ENCODE measurements around the gene SH3PXD2A.
A peak's percentile ranks its signal among the peaks of the same experiment; 100 is the strongest.
"Not testable (repeated sequence)": the region's sequence is repeated elsewhere in the genome, so short reads cannot be mapped to it uniquely, and the experiment has no call there.

SH3PXD2A gene

DNA sequence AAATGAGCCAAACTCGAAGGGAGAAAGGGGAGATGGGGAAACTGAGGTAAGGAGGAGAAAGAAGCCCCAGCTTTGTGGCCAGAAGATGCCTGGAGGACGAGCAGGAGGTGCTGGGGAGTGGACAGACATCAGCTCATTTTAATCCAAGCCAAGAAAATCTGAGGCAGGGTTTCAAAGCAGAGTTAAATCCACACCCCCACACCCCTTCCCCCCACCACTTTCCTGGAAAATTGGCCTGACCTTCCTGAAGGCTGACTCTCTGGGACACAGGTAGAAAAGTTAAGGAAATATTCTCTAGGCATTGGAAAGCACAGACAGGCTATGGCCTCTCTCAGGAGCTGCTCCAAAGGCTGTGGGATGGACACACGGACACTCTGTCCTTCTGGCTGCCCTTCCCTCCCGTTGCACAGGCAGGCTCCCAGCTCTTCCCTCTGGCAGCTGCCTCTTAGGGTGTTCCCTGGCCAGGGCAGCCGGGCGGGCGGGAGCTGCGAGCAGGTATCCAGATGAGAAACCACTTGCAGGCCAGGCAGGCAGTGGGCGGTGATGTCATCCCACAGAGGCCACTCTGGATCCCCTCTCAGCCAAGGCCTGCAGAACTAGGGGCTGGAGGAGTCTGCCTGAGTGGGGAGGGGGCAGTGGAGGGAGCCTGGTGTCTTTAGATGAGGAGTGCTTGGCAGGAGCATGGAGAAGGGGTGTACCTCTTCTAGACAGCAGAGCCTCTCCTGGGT lies 190.1 kb downstream of the SH3PXD2A start:
- no peak for DNase-seq (ENCODE audit: low spot score)

DNA sequence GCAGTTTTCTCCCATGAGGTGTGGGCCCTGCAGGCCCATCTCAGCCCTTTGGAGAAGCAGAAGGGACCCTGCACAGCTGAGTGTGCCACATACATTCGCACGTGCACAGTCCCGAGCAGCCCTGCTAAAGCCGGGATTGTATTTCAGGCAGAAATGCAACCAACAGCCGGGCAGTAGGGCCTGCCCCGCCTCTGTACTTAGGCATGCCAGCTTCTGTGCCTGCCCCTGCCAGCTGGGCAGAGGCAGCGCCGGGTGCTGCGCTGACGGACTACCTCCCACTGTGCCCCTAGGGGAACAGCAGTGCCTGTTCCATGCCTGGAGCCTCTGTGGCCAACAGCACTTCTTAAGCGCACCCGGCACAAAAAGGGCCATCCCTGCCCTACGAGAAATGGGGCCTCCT lies 191.6 kb downstream of the SH3PXD2A start:
- peak; percentile 93 for DNase-seq (ENCODE audit: low spot score)

DNA sequence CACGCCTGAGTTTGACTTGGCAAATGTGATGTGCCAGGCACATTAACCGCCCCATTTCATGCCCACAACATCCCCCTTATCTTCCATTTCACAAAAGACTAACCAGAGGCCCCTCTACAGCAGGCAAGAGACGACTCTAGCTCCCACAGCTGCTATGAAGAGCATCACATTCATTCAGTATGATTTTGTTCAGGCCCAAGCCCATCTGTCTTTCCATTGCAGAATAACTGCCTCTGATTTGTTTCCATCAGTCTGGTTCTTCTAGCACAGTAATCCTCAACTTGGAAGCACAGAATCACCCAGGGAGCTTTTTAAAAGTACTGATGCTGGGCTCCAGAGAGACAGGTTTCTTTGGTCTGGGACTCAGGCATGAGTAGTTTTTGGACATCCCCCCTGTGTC lies 192.1 kb downstream of the SH3PXD2A start:
- DNase-seq (ENCODE audit: low spot score), result peak; percentile 37

DNA sequence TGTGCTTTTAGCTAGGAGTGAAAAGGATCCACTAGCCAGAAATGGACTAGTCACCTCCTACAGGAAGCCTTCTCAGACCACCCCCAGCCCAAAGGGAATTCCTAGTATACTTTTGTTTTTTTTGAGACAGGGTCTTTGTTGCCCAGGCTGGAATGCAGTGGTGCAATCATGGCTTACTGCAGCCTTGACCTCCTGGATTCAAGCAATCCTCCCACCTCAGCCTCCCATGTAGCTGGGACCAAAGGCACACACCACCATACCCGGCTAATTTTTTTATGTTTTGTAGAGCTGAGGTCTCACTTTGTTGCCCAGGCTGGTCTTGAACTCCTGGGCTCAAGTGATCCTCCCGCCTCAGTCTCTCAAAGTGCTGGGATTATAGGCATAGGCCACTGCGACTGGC lies 192.7 kb downstream of the SH3PXD2A start:
- not testable (repeated sequence) for DNase-seq (ENCODE audit: low spot score)

DNA sequence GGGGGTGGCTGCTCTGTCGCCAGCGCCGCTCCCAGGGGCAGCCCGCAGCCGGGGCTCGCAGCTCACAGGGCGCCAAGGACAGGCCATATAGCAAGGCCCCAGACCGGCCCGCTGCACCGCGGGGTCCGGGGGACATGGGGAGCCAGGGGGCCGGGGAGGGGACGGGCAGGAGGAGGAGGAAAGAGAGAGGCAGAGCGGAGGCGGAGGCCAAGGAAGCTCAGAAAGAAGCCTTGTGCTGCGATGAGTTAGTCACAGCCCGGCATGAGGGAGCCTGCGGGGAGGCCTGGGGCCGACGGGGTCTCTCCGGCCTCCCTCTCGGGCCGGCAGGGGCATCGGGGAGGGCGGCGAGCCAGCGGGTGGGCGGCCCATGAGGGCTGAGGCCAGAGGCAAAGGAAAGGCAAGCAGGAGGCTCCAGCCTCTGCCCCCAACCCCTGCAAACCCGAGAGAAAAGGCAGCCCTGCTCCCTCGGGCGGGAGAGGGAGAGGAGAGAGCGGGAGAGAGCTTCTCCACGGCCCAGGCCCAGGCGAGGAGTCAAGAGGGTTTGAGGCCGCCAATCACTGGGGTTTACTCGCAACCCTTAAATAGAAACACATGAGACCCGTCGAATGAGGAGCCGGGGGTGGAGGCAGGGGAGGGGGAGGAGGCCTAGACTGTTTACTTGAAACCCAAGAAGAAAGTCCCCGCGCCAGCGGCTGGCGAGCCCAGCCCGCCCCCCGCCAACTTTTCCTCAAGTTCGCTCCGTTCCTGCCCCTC lies 194.0 kb downstream of the SH3PXD2A start:
- peak; percentile 59 for DNase-seq (ENCODE audit: low spot score)

DNA sequence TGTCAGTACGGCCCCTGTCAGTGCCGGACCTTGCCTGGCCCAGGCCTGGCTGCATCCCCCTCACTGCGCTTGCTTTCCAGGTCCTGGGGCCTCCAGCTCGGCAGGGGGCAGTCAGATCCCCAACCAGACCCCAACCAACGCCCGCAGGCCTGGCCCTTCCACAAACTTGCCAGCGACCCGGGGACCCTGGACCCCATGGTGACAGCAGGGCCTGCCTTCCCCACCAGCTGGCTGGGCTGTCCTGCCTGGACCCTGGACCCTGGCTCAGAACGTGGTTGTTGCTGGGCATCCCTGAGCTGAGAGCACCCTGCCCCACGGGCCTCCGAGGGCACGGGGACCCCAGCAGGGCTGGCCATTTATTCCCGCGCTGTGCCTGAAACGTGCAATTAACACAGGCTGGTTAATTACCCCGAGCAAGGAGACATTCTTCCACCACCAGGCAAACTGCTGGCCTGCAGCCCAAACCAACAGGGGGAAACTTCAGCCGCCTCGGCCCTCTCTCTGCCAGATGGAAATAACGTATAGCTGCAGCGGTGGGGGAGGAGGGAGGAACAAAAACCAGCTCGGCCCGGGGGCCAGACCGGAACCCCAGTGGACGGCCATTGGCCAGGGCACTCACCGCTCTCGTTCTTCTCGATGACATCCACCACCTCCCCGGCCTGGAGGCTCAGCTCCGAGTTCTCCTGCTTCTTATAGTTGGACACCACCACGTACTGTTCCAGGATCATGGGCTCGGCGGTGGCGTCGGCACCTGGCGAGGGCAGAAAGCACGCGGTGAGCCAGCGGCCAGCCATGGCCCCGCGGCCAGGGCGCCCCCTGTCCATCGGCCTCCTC lies 194.8 kb downstream of the SH3PXD2A start:
- DNase-seq (ENCODE audit: low spot score), result no peak

DNA sequence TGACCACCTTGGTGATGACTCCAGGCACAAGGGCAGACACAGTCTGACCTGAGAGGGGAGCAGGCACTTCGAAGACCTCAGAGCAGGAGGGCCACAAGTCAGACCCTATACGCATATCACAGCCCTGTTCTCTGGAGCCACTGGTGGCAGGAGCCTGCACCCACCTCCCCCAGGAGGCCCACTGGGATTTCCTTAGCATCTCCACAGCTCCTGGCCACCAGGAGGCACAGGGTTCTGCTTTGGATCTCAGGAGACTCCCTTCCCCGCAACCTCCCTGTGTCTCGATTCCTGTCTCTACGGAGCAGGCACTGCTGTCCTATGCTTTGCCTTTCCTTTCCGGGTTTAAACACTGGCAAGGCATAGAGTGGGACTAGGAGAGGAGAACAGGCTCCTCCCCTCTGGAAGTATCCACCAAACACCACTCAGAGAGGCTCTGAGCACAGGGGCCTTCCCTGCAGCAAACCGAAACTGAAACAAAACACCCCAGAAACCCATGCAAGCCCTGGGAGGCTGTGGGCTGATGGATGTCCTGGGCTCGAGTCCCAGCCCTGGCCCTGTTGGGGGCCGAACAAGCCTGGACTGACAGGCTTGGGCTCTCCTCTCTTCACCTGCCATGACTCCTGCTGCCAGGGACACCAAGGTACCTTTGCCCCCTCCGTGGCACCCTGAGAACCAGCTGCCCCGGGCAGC lies 195.6 kb downstream of the SH3PXD2A start:
- peak; percentile 81 for DNase-seq (ENCODE audit: low spot score)

DNA sequence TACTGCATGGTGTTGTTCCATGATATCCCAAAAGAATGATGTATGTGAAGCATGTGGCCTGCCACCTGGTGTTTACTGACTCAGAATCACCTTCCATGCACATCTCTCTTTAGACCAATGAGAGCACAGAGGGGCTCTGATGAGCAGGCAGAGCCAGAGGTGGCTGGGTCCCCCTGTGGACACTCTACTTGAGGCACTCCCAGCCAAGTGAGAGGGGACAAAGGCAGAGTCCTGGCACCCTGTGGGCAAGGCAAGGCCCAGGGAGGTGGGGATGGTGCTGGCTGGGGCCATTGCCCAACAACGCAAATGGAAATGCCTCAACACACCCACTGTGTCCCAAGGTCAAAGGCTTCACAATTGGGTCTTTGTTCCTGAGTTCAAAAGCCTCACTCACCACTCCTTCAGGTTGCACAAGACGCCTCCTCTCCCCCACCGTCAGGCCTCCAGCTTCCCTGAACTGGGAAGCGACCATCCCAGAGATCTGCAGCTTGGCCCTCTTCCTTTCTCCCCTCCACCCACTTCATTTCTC lies 197.3 kb downstream of the SH3PXD2A start:
- no peak for DNase-seq (ENCODE audit: low spot score)

DNA sequence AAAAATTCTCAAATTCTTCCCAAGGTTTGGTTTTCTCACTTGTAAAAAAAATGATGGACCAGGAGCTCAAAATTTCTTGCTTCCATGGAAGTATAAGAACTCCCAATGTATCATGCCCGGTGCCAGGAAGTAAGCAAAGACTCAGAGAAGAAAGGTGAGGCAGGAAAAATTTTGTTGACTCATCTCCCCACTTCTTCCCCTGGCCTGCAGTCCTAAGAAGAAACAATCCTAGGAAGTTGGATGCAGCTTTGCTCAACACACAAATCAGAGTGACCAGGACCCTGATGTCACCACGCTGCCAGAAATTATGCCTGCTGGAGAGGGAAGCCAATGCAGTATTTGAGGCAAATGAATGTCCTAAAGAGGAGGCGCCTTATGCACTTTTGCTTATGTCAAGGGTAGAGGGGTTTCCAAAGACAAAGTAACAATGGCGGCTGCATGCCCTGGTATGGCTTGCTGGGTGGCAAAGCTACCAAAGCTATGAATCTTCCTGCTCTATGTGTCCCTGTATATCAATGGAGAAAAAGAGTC lies 198.2 kb downstream of the SH3PXD2A start:
- DNase-seq (ENCODE audit: low spot score), result no peak

GRCh38 chr10:103654925-103655324 lies 200.5 kb downstream of the SH3PXD2A start:
- no peak for DNase-seq (ENCODE audit: low spot score)

DNA sequence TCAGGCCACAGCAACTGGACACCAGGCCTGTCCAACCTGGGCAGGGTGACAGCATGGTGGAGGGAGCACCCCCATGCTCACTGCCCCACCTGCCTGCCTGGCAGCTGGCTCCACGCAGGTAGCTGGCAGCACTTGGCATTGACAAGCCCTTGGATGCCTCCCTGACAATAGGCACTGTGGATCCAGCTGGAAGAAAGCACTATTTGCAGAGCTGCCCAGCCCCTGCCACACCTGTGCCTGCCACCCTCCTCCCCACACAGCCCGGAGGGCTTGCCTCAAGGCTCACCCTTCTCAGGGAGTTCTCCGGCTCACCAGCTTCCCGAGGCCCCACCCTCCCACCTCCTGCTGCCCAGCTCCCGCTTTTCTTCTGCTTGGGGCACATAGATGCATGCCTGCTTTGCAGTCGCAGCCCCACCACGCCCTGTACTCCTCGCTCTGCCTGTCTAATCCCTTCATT lies 201.8 kb downstream of the SH3PXD2A start:
- DNase-seq (ENCODE audit: low spot score), result no peak

DNA sequence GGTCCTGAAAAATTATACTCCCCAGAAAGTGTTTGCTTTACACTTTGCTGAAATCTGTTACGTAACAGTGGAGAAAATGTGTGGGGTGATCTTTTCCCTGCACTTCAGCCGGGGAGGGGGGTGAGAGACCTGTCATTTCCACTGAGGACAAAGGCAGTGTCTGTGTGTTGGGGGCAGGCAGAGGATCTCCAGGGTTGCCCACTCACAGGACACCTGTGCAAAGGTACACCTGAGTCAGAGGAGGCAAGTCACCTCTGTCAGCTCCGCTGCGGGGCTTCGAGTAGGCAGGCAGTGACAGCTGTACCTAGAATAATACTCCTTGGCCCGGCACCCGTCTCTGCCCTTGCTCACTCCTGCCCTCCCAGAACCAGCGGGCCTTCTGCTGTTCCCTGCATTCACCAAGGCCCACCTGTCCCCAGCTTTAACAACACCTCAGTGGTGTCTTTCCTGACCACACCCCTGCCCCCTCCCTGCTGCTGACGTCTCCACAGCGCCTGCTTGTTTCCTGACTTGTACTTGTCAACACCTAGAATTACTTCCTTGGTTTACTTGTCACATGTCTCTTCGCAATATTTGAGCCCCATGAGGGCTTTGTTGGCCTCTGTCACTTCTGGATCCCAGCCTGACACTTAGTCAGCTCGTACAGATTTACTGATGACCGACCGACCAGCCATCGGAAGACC lies 202.6 kb downstream of the SH3PXD2A start:
- no peak for DNase-seq (ENCODE audit: low spot score)

DNA sequence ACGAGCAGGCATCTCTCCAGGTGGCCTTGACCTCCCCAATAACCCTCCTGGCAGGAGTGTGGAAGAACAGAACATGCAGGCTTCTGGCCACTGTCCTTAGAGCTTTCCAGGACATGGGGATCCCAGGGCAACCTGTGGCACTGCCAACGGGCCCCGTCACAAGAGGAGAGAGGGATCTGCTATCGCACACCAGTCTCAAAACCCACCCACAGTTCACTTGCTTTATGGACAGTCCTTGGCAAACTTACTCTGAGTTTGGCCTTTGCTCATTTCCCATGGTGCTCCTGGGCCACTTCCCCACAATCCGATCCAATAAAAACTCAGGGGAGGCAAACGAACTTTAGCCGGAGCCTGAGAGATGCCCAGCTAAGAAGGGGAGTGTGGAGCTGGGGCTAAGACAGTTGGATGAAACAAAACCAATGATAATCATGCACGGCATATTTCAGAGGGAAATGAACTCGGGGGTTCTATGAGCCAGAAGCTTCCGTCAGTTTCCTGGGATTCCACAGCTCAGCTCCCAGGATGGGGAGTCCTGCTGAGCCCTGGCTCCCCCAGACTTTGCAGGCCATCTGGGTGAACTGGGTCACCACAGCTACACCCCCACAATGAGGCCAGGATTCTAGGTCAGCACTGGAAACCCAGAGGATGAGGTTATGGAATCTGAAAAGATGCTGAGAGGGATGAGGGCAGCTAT lies 203.4 kb downstream of the SH3PXD2A start:
- peak; percentile 56 for DNase-seq (ENCODE audit: low spot score)

DNA sequence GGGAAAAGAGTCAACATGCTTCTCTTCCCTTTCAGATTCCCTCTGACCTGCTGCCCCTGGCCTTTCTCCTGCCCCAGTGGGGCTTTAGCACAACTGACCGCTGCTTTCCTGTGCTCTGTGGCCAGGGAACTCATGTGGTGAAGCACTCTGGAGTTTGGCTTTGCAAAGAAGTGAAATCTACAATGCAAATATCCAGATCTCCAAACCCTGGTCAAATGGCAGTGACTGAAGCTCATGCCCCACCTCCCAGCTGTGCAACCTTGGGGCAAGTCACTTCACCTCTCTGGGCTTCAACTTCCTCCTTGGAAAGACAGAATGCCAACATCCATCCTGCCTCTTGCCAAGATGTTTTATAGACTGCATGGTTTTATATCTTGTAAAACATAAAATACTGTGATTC lies 204.0 kb downstream of the SH3PXD2A start:
- DNase-seq (ENCODE audit: low spot score), result no peak

- DNase-seq (ENCODE audit: low spot score), result no peak
Measured at GRCh38 chr10:103649654-103650423, 205.5 kb downstream of the SH3PXD2A start.

DNA sequence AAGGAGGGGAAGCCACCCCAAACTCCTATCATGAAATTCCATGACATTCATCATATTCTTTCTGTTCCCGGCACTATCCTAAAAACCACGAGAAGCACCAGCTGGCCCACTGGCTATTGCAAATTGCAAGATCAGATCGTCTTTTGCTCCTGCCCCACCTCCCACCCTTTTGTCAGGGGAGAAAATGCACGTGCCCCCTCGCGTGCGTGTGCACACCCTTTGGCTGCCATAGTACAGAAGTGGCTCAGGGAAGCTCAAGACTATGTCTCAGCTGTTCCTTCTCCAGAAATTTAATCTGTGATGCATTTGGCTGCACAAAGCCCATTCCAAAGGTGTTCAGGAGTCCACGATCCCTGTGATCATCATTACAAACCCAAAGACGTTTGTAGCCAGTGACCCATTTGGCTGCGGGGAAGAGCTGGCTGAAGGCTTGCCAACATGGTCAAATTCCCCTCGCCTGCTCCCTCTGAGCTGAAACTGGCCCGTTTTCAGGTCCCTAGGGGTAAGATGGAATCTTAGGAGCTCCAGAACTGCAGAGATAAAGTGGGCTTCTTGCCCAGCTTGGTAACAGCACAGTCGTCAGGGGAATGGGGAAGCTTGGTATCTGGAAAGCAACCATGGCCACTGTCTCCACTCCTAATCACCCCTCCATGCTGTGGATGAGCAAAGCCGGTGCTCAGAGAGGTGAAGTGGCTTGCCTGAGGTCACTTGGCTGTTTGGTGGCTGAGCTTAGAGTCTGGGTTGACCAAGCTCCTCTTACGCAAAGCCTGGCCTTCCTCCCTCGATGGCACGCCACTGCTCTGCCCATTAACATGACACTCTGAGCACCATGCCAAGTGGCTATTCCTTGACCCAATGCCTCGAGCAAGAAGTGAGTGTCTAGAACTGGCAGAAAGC lies 206.5 kb downstream of the SH3PXD2A start:
- no peak for DNase-seq (ENCODE audit: low spot score)

GRCh38 chr10:103648251-103648635 lies 207.1 kb downstream of the SH3PXD2A start:
- no peak for DNase-seq (ENCODE audit: low spot score)

- DNase-seq (ENCODE audit: low spot score), result no peak
Measured at GRCh38 chr10:103646304-103646703, 209.1 kb downstream of the SH3PXD2A start.
